H1 (cell line): Measurements from ENCODE around the gene RNU7-1. TPM values are rescaled to one million over a fixed set of nuclear protein-coding genes. Genes with fewer than 3 reads are reported as not detected.

Experiments
- CTCF ChIA-PET: fragments of 300-600 bp; sonication (Branson Sonifier 250); formaldehyde crosslinking; loops from one replicate; lab custom pipeline; 2021; ENCODE audit not compliant: partially characterized antibody; lab: Charles Lee
- POLR2A ChIA-PET: fragments of 300-600 bp; sonication (Branson Sonifier 250); formaldehyde crosslinking; loops from one replicate; lab custom pipeline; 2021; ENCODE audit warnings: inconsistent platforms; ENCODE audit not compliant: partially characterized antibody; lab: Charles Lee
- DNase-seq, 2 experiments: peaks; one replicate each; pipeline versions ENCODE4 v3.0.0 to v3.0.0-alpha.2; 2010 to 2022; ENCODE audit warnings: low spot score in 2 of 2, low read depth in 1 of 2, mixed read lengths in 1 of 2
- FAIRE-seq: peaks from 2 replicates; lab custom pipeline; 2011; peaks lifted over from hg19 to GRCh38; lab: Jason Lieb, UNC
- H2AFZ ChIP-seq: 2 replicates; pipeline ENCODE4 v1.8.1; 2012; ENCODE audit warnings: low read length, inconsistent platforms
- H2AK5ac ChIP-seq: 2 replicates; pipeline ENCODE4 v1.6.1; 2013; ENCODE audit warnings: low read depth, low read length
- H2BK120ac ChIP-seq: replicated peaks from 2 replicates; pipeline ENCODE3; 2013; ENCODE audit warnings: low read depth, low read length, inconsistent platforms
- H2BK12ac ChIP-seq: 2 replicates; pipeline ENCODE4 v1.6.1; 2013; ENCODE audit warnings: low read depth, low read length
- H2BK15ac ChIP-seq: 2 replicates; pipeline ENCODE4 v1.6.1; 2013; ENCODE audit warnings: low read length
- H2BK20ac ChIP-seq: 2 replicates; pipeline ENCODE4 v1.6.1; 2013; ENCODE audit warnings: low read length
- H2BK5ac ChIP-seq: 2 replicates; pipeline ENCODE4 v1.6.1; 2013; ENCODE audit warnings: low read depth, low read length
- H3K14ac ChIP-seq: 2 replicates; pipeline ENCODE4 v1.6.1; 2013; ENCODE audit warnings: inconsistent platforms; ENCODE audit not compliant: insufficient read length
- H3K18ac ChIP-seq: 2 replicates; pipeline ENCODE4 v1.6.1; 2013; ENCODE audit warnings: low read length; ENCODE audit errors: extremely low read depth
- H3K23ac ChIP-seq: 2 replicates; pipeline ENCODE4 v1.6.1; 2013; ENCODE audit warnings: inconsistent platforms; ENCODE audit not compliant: insufficient read length
- H3K23me2 ChIP-seq: 2 replicates; pipeline ENCODE4 v1.6.1; 2013; ENCODE audit warnings: low read depth, low read length
- H3K27ac ChIP-seq: 2 replicates; pipeline ENCODE4 v1.6.1; 2011; ENCODE audit warnings: low read depth, low read length, inconsistent platforms
- H3K27me3 ChIP-seq, 4 experiments: replicated peaks in 1 of 4; 1 replicate in 1 of 4; 2 replicates in 3 of 4; pipeline versions ENCODE4 v1.6.1 to v1.8.1; 2011 to 2013; ENCODE audit warnings: low read length in 3 of 4, mild to moderate bottlenecking in 3 of 4, inconsistent platforms in 2 of 4, mixed read lengths in 2 of 4, moderate library complexity in 1 of 4; ENCODE audit not compliant: control insufficient read depth in 3 of 4, insufficient read depth in 3 of 4; ENCODE audit errors: extremely low read depth in 1 of 4
- H3K36me3 ChIP-seq, 4 experiments: 2 replicates each; pipeline versions ENCODE4 v1.6.1 to v1.8.1; 2011 to 2013; ENCODE audit warnings: mild to moderate bottlenecking in 4 of 4, low read length in 3 of 4, moderate library complexity in 2 of 4, control low read depth in 1 of 4, inconsistent platforms in 1 of 4; ENCODE audit not compliant: insufficient read depth in 4 of 4, control insufficient read depth in 2 of 4
- H3K4ac ChIP-seq: replicated peaks from 2 replicates; pipeline ENCODE3; 2013; ENCODE audit warnings: low read length, low read depth, mixed read lengths, inconsistent platforms; ENCODE audit not compliant: insufficient read length
- H3K4me1 ChIP-seq, 4 experiments: replicated peaks in 1 of 4; 1 replicate in 1 of 4; 2 replicates in 3 of 4; pipeline versions ENCODE4 v1.6.1 to v1.8.1; 2011 to 2013; ENCODE audit warnings: low read length in 3 of 4, inconsistent platforms in 2 of 4, mixed read lengths in 1 of 4; ENCODE audit not compliant: insufficient read depth in 4 of 4, control insufficient read depth in 3 of 4
- H3K4me2 ChIP-seq, 2 experiments: 2 replicates each; pipeline versions ENCODE4 v1.6.1 to v1.8.1; 2011 to 2013; ENCODE audit warnings: low read depth in 2 of 2, low read length in 2 of 2, control low read depth in 1 of 2, inconsistent platforms in 1 of 2, mild to moderate bottlenecking in 1 of 2; ENCODE audit not compliant: insufficient read depth in 1 of 2
- H3K4me3 ChIP-seq, 4 experiments: fragments of 200-600, 300-600 bp in 1 of 4; sonication (generic), shearing (Covaris generic), sonication (Bioruptor Twin) in 1 of 4; 2 replicates each; pipeline versions ENCODE4 v1.5.1 to v1.8.1; 2011 to 2016; ENCODE audit warnings: low read length in 4 of 4, low read depth in 3 of 4, control low read depth in 2 of 4, inconsistent platforms in 2 of 4, mild to moderate bottlenecking in 2 of 4, mixed read lengths in 1 of 4, moderate library complexity in 1 of 4; ENCODE audit not compliant: insufficient read depth in 2 of 4; ENCODE audit errors: extremely low read depth in 1 of 4
- H3K56ac ChIP-seq: replicated peaks from 2 replicates; pipeline ENCODE3; 2013; ENCODE audit warnings: low read depth, mild to moderate bottlenecking, mixed read lengths, low read length, inconsistent platforms; ENCODE audit not compliant: insufficient read length
- H3K79me1 ChIP-seq: 2 replicates; pipeline ENCODE4 v1.6.1; 2013; ENCODE audit warnings: low read depth, low read length, control low read depth
- H3K79me2 ChIP-seq, 2 experiments: 2 replicates each; pipeline versions ENCODE4 v1.6.1 to v1.8.1; 2012 to 2013; ENCODE audit warnings: low read length in 2 of 2, mild to moderate bottlenecking in 2 of 2, inconsistent platforms in 1 of 2; ENCODE audit not compliant: insufficient read depth in 2 of 2, control insufficient read depth in 1 of 2
- H3K9ac ChIP-seq, 4 experiments: replicated peaks in 1 of 4; 1 replicate in 1 of 4; 2 replicates in 3 of 4; pipeline versions ENCODE4 v1.6.1 to v1.8.1; 2011 to 2013; ENCODE audit warnings: low read depth in 3 of 4, low read length in 3 of 4, control low read depth in 2 of 4, mild to moderate bottlenecking in 2 of 4, moderate library complexity in 2 of 4, inconsistent platforms in 1 of 4; ENCODE audit errors: extremely low read depth in 1 of 4
- H3K9me3 ChIP-seq, 2 experiments: 2 replicates each; pipeline versions ENCODE4 v1.6.1 to v1.8.1; 2012 to 2013; ENCODE audit warnings: mild to moderate bottlenecking in 2 of 2, moderate library complexity in 2 of 2, control low read depth in 1 of 2, inconsistent platforms in 1 of 2, low read depth in 1 of 2, low read length in 1 of 2, mixed read lengths in 1 of 2; ENCODE audit not compliant: insufficient read depth in 2 of 2
- H4K20me1 ChIP-seq, 2 experiments: replicated peaks in 1 of 2; 2 replicates each; pipeline versions ENCODE3 to v1.8.1; 2011 to 2013; ENCODE audit warnings: inconsistent platforms in 2 of 2, low read length in 2 of 2, mild to moderate bottlenecking in 1 of 2; ENCODE audit not compliant: insufficient read depth in 2 of 2, control insufficient read depth in 1 of 2
- H4K5ac ChIP-seq: 2 replicates; pipeline ENCODE4 v1.6.1; 2013; ENCODE audit warnings: low read length, low read depth, mixed read lengths, inconsistent platforms; ENCODE audit not compliant: insufficient read length
- H4K8ac ChIP-seq: 2 replicates; pipeline ENCODE4 v1.8.0; 2013; ENCODE audit warnings: mild to moderate bottlenecking, moderate library complexity, low read length, inconsistent platforms; ENCODE audit not compliant: insufficient read depth; ENCODE audit errors: extremely low read depth
- H4K91ac ChIP-seq: replicated peaks from 2 replicates; pipeline ENCODE3; 2013; ENCODE audit warnings: low read length, mixed read lengths, inconsistent platforms; ENCODE audit not compliant: insufficient read length
- BRCA1 ChIP-seq: IDR thresholded peaks from 2 replicates; pipeline ENCODE4 v1.6.1; 2012; ENCODE audit warnings: low read depth, low read length, improper control_type of control experiment
- CHD2 ChIP-seq: IDR thresholded peaks from 2 replicates; pipeline ENCODE4 v1.6.1; 2012; ENCODE audit warnings: low read length, improper control_type of control experiment
- EP300 ChIP-seq, 2 experiments: IDR thresholded peaks; 1 replicate in 1 of 2; 2 replicates in 1 of 2; pipeline ENCODE4 v1.6.1; 2011 to 2012; ENCODE audit warnings: low read depth in 2 of 2, low read length in 2 of 2, mild to moderate bottlenecking in 2 of 2, borderline replicate concordance in 1 of 2, inconsistent platforms in 1 of 2, moderate library complexity in 1 of 2
- GABPA ChIP-seq: IDR thresholded peaks from 2 replicates; pipeline ENCODE4 v1.6.1; 2011; ENCODE audit warnings: mild to moderate bottlenecking, low read length, moderate library complexity, borderline replicate concordance; ENCODE audit not compliant: insufficient read depth
- HDAC6 ChIP-seq: IDR thresholded peaks from one replicate; pipeline ENCODE4 v1.7.1; 2012; ENCODE audit warnings: low read depth, mild to moderate bottlenecking, inconsistent platforms, low read length, moderate library complexity
- NANOG ChIP-seq: IDR thresholded peaks from 2 replicates; pipeline ENCODE4 v1.6.1; 2011; ENCODE audit warnings: low read length, low read depth, mild to moderate bottlenecking, inconsistent platforms; ENCODE audit not compliant: insufficient read depth, poor library complexity, severe bottlenecking
- POLR2A ChIP-seq, 2 experiments: IDR thresholded peaks; 1 replicate in 1 of 2; 2 replicates in 1 of 2; pipeline ENCODE4 v1.6.1; 2011; ENCODE audit warnings: low read depth in 2 of 2, low read length in 2 of 2, mild to moderate bottlenecking in 2 of 2; ENCODE audit errors: control extremely low read depth in 1 of 2
- POU5F1 ChIP-seq: IDR thresholded peaks from 2 replicates; pipeline ENCODE4 v1.6.1; 2011; ENCODE audit warnings: low read depth, mild to moderate bottlenecking, low read length, moderate library complexity
- RBBP5 ChIP-seq: IDR thresholded peaks from 2 replicates; pipeline ENCODE4 v1.7.1; 2012; ENCODE audit warnings: low read depth, mild to moderate bottlenecking, inconsistent platforms, low read length, moderate library complexity, borderline replicate concordance
- WGBS, 2 experiments: shearing (Covaris generic) in 1 of 2; methylation state at CpG; one replicate each; pipeline versions ENCODE4 v1.1.6 to v1.1.7; 2013 to 2015; ENCODE audit warnings: low lambda C conversion rate in 2 of 2, mixed read lengths in 2 of 2, inconsistent platforms in 1 of 2, low coverage in 1 of 2, missing lambda C conversion rate in 1 of 2; ENCODE audit not compliant: insufficient replicate concordance in 2 of 2, insufficient coverage in 1 of 2, insufficient read length in 1 of 2; ENCODE audit errors: extremely low coverage in 1 of 2, missing lambda C conversion rate in 1 of 2; 5-methylcytosine and 5-hydroxymethylcytosine counted together
- polyA plus RNA-seq, 7 experiments: library from polyadenylated mRNA; depleted of rRNA in 3 of 7; stranded (reverse) in 5 of 7; unstranded in 2 of 7; fragments of >200 nt in 5 of 7; fragments of 200-250 nt in 2 of 7; gene quantifications; 1 replicate in 5 of 7; 2 replicates in 1 of 7; 4 replicates in 1 of 7; pipeline versions ENCODE4 v1.2.1 to v1.2.3, GENCODE V29; 2011 to 2013; ENCODE audit warnings: missing spikeins in 2 of 7, mixed read lengths in 2 of 7
- total RNA-seq: library from RNA; stranded (reverse); fragmentation: NEBNext Ultra II Directional; extraction: Animal tissue kit (Norgen Biotek cat#: 25700); gene quantifications from 2 replicates; pipeline ENCODE4 v1.2.1, GENCODE V29; 2021

Gene RNU7-1
- total and polyA plus RNA-seq, 2 of the 8 experiments (the other 6 are each of a cell fraction or from before 2014, with no cell fraction given): not detected

DNA sequence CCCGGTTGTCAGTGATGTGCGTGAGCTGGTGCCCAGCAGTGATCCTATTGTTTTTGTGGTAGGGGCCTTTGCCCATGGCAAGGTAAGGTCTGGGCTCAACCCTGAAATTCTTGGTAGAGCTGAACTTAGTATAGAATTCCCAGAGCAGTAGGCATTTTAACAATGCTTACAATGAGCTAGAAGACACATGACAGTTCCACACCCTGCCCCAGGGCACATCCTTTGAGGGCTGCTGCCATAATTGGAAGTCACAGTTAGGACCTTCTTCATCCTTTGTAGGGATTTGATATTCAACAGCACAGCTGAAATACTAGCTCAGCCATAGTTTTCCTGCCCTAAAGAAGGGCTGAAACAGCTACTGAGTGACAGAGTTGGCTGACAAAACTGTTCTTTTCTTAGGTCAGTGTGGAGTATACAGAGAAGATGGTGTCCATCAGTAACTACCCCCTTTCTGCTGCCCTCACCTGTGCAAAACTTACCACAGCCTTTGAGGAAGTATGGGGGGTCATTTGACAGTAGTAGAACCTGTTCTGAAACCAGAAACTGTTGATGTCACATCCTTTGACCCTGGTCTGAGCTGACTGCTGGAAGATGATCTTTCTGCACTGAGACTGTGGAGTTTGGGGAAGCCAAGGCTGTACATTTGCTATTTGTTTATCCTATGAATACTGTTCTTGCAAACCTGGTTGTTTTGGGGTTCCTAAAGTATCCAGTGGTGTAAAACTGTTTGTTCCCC lies 31.8 kb downstream of the RNU7-1 start:
- no peak overlapping the region for H3K23ac ChIP-seq
- no peak overlapping the region for H3K27ac ChIP-seq
- H3K9me3 ChIP-seq: no peaks in the 10 kb centered on the region
- POLR2A ChIA-PET: interaction anchor here (0.9 to 30.5 kb wide), 14 partner anchors 11 to 120 kb away, joined by 3 to 1596 read pairs (median 4); partner anchors contain the start of genes ATN1, C12orf57, LPCAT3 and PTPN6
- DNase-seq (no peak), FAIRE-seq (no peak)
- peaks cover 3 to 23% of the 10 kb centered on the region in 2 experiments; a peak in 3 of 4 replicates for H3K79me2 ChIP-seq
- H3K14ac ChIP-seq: no peak overlapping the region
- H3K79me1 ChIP-seq: peaks cover 5% of the 10 kb centered on the region; the same call in 1 of the 2 replicates
- H2BK20ac ChIP-seq: no peak overlapping the region
- no peak overlapping the region for H4K91ac ChIP-seq
- H2BK5ac ChIP-seq: no peak overlapping the region
- peaks cover 25 to 58% (median 47%) of the 10 kb centered on the region in 4 experiments for H3K36me3 ChIP-seq
- H3K9ac ChIP-seq: no peak overlapping the region
- H3K56ac ChIP-seq: no peak overlapping the region
- no peak overlapping the region for H2BK120ac ChIP-seq
- 97% methylated on average over 2 of the region's 2 CpGs; no CpG with 5 or more reads in 1 of the 2 experiments for WGBS, 2 experiments
- no peak overlapping the region for H4K8ac ChIP-seq
- H3K23me2 ChIP-seq: peaks cover 2% of the 10 kb centered on the region; the same call in 1 of the 2 replicates
- no peaks in the 10 kb centered on the region for H3K27me3 ChIP-seq
- peaks cover 5 to 6% of the 10 kb centered on the region in 2 experiments for H4K20me1 ChIP-seq
- H2AFZ ChIP-seq: no peak overlapping the region
- no peak overlapping the region for H2AK5ac ChIP-seq
- no peak overlapping the region for H2BK15ac ChIP-seq
- CTCF ChIA-PET: interaction anchor here (0.5 to 3.6 kb wide), 13 partner anchors 10 to 411 kb away, joined by 3 to 25 read pairs (median 3); partner anchors contain the start of genes LPCAT3 and SPSB2
- H3K4me1 ChIP-seq: no peaks in the 10 kb centered on the region; a peak in 1 of 7 replicates
- H3K4me3 ChIP-seq: no peak overlapping the region
- H4K5ac ChIP-seq: no peak overlapping the region
- no peak overlapping the region for H3K4ac ChIP-seq
- H3K18ac ChIP-seq: no peak overlapping the region
- no peak for TF ChIP-seq CHD2
- no peak for TF ChIP-seq NANOG
- TF ChIP-seq POU5F1: no peak
- TF ChIP-seq GABPA: no peak
- no peak for TF ChIP-seq BRCA1
- TF ChIP-seq EP300 (IDR thresholded peaks at IDR 0.05; ENCODE audit: borderline replicate concordance in 1 of 2, low read depth in 2 of 2, low read length in 2 of 2): no peak
- TF ChIP-seq POLR2A (IDR thresholded peaks at IDR 0.05; ENCODE audit: control extremely low read depth in 1 of 2, low read depth in 2 of 2, low read length in 2 of 2): 0 out of 3 replicates have a peak, but pooled peaks of 1 of the 2 experiments have one; percentile 31
- no peak for TF ChIP-seq RBBP5
- no peak for TF ChIP-seq HDAC6
- no peak overlapping the region for H3K4me2 ChIP-seq
- H2BK12ac ChIP-seq: no peak overlapping the region
